HEK293 (cell line): ENCODE data around the gene NENF.

Source experiments
- CTCF ChIA-PET: fragments of 350-600 bp; formaldehyde crosslinking; extraction: SDS; loops from one replicate; lab custom pipeline; 2021; ENCODE audit warnings: antibody characterized with exemption; lab: Yijun Ruan, JAX
- POLR2A ChIA-PET: fragments of 300-600 bp; formaldehyde crosslinking; extraction: SDS; loops from one replicate; lab custom pipeline; 2020; ENCODE audit warnings: antibody characterized with exemption, inconsistent platforms; lab: Yijun Ruan, JAX
- H3K27ac ChIP-seq: fragments of 200-500 bp; sonication (Bioruptor generic); 2 replicates; pipeline ENCODE4 v1.5.1; 2014; ENCODE audit warnings: low read depth, low read length, control low read depth, inconsistent platforms; ENCODE audit errors: extremely low read depth
- H3K36me3 ChIP-seq, 2 experiments: fragments of 200-500 bp in 1 of 2; sonication (Bioruptor generic) in 1 of 2; 1 replicate in 1 of 2; 2 replicates in 1 of 2; pipeline ENCODE4 v1.5.1; 2014 to 2017; ENCODE audit warnings: inconsistent platforms in 2 of 2, low read length in 2 of 2; ENCODE audit not compliant: control insufficient read depth in 2 of 2, insufficient read depth in 1 of 2
- H3K4me1 ChIP-seq: fragments of 200-500 bp; sonication (Bioruptor generic); 2 replicates; pipeline ENCODE4 v1.5.1; 2014; ENCODE audit warnings: mild to moderate bottlenecking, low read length, inconsistent platforms; ENCODE audit not compliant: control insufficient read depth, insufficient read depth
- H3K4me3 ChIP-seq: 2 replicates; pipeline ENCODE4 v1.5.1; 2011; ENCODE audit warnings: low read depth, mild to moderate bottlenecking, control low read depth, low read length, moderate library complexity
- H3K9me3 ChIP-seq: fragments of 200-500 bp; sonication (Bioruptor generic); 2 replicates; pipeline ENCODE4 v1.5.1; 2014; ENCODE audit warnings: low read depth, low read length, inconsistent platforms; ENCODE audit not compliant: control insufficient read depth, insufficient read depth
- BCL11A ChIP-seq: fragments of 450-650 bp; formaldehyde crosslinking; IDR thresholded peaks from 2 replicates; pipeline ENCODE4 v1.5.1; 2016; ENCODE audit warnings: low read depth, missing biosample characterization, missing genetic modification characterization
- EGR2 ChIP-seq: fragments of 450-650 bp; formaldehyde crosslinking; IDR thresholded peaks from 2 replicates; pipeline ENCODE4 v1.5.1; 2016; ENCODE audit warnings: low read depth, missing biosample characterization, missing genetic modification characterization
- ELK4 ChIP-seq: IDR thresholded peaks from 2 replicates; pipeline ENCODE4 v1.6.1; 2011; ENCODE audit warnings: mild to moderate bottlenecking, low read depth, low read length, borderline replicate concordance
- GLI2 ChIP-seq: fragments of 450-650 bp; formaldehyde crosslinking; IDR thresholded peaks from 2 replicates; pipeline ENCODE4; 2017; ENCODE audit warnings: missing biosample characterization, missing genetic modification characterization, low read depth, borderline replicate concordance
- PATZ1 ChIP-seq: fragments of 450-650 bp; formaldehyde crosslinking; IDR thresholded peaks from 2 replicates; pipeline ENCODE4 v1.5.1; 2016; ENCODE audit warnings: missing biosample characterization, missing genetic modification characterization
- SP7 ChIP-seq: fragments of 450-650 bp; formaldehyde crosslinking; IDR thresholded peaks from 2 replicates; pipeline ENCODE4 v1.5.1; 2016; ENCODE audit warnings: missing biosample characterization, missing genetic modification characterization
- TSHZ1 ChIP-seq: fragments of 450-650 bp; formaldehyde crosslinking; IDR thresholded peaks from 2 replicates; pipeline ENCODE4 v1.5.1; 2016; ENCODE audit warnings: missing biosample characterization, missing genetic modification characterization, borderline replicate concordance
- YY2 ChIP-seq: fragments of 450-650 bp; formaldehyde crosslinking; IDR thresholded peaks from 2 replicates; pipeline ENCODE4 v1.5.1; 2016; ENCODE audit warnings: missing biosample characterization, missing genetic modification characterization
- ZBTB17 ChIP-seq: fragments of 450-650 bp; formaldehyde crosslinking; IDR thresholded peaks from 2 replicates; pipeline ENCODE4 v1.5.1; 2016; ENCODE audit warnings: missing biosample characterization, missing genetic modification characterization
- ZBTB20 ChIP-seq: fragments of 450-650 bp; formaldehyde crosslinking; IDR thresholded peaks from 2 replicates; pipeline ENCODE4 v1.5.1; 2016; ENCODE audit warnings: missing biosample characterization, missing genetic modification characterization
- ZFP3 ChIP-seq: fragments of 450-650 bp; formaldehyde crosslinking; IDR thresholded peaks from 2 replicates; pipeline ENCODE4 v1.5.1; 2016; ENCODE audit warnings: low read depth, missing biosample characterization, missing genetic modification characterization
- ZNF155 ChIP-seq: fragments of 450-650 bp; formaldehyde crosslinking; IDR thresholded peaks from 2 replicates; pipeline ENCODE4 v1.5.1; 2016; ENCODE audit warnings: missing biosample characterization, missing genetic modification characterization
- ZNF211 ChIP-seq: fragments of 450-650 bp; formaldehyde crosslinking; IDR thresholded peaks from 2 replicates; pipeline ENCODE4 v1.5.1; 2016; ENCODE audit warnings: low read depth, missing biosample characterization, missing genetic modification characterization
- ZNF302 ChIP-seq: fragments of 450-650 bp; formaldehyde crosslinking; IDR thresholded peaks from 2 replicates; pipeline ENCODE4 v1.5.1; 2016; ENCODE audit warnings: missing biosample characterization, missing genetic modification characterization, low read depth
- ZNF335 ChIP-seq: fragments of 450-650 bp; formaldehyde crosslinking; conservative IDR thresholded peaks from 2 replicates; pipeline ENCODE4 v1.5.1; 2016; ENCODE audit warnings: missing biosample characterization, missing genetic modification characterization
- ZNF404 ChIP-seq: fragments of 450-650 bp; formaldehyde crosslinking; IDR thresholded peaks from 2 replicates; pipeline ENCODE4 v1.5.1; 2017; ENCODE audit warnings: missing biosample characterization, missing genetic modification characterization
- ZNF501 ChIP-seq: fragments of 450-650 bp; formaldehyde crosslinking; IDR thresholded peaks from 2 replicates; pipeline ENCODE4 v1.5.1; 2016; ENCODE audit warnings: missing biosample characterization, missing genetic modification characterization
- ZNF555 ChIP-seq: fragments of 450-650 bp; formaldehyde crosslinking; conservative IDR thresholded peaks from 2 replicates; pipeline ENCODE4 v1.5.1; 2017; ENCODE audit warnings: missing biosample characterization, mild to moderate bottlenecking, missing genetic modification characterization, inconsistent platforms
- ZNF580 ChIP-seq: fragments of 450-650 bp; formaldehyde crosslinking; IDR thresholded peaks from 2 replicates; pipeline ENCODE4 v1.5.1; 2016; ENCODE audit warnings: missing biosample characterization, missing genetic modification characterization
- ZNF585B ChIP-seq: fragments of 450-650 bp; formaldehyde crosslinking; IDR thresholded peaks from 2 replicates; pipeline ENCODE4 v1.5.1; 2016; ENCODE audit warnings: missing biosample characterization, missing genetic modification characterization
- ZNF600 ChIP-seq: fragments of 450-650 bp; formaldehyde crosslinking; IDR thresholded peaks from 2 replicates; pipeline ENCODE4 v1.5.1; 2016; ENCODE audit warnings: missing biosample characterization, missing genetic modification characterization
- ZNF610 ChIP-seq: fragments of 450-650 bp; formaldehyde crosslinking; IDR thresholded peaks from 2 replicates; pipeline ENCODE4 v1.5.1; 2016; ENCODE audit warnings: missing biosample characterization, missing genetic modification characterization, borderline replicate concordance
- ZNF645 ChIP-seq: fragments of 450-650 bp; formaldehyde crosslinking; IDR thresholded peaks from 2 replicates; pipeline ENCODE4; 2016; ENCODE audit warnings: missing biosample characterization, missing genetic modification characterization
- ZNF776 ChIP-seq: fragments of 450-650 bp; formaldehyde crosslinking; IDR thresholded peaks from 2 replicates; pipeline ENCODE4 v1.5.0; 2017; ENCODE audit warnings: missing biosample characterization, missing genetic modification characterization, borderline replicate concordance

The NENF gene

GRCh38 chr1:212453156-212453857, 20.6 kb downstream of the NENF start:
- Histone ChIP-seq H3K4me1 (no peaks in the 10 kb centered on the region), H3K4me3 (no peak overlapping the region), H3K27ac (no peak overlapping the region)
- CTCF ChIA-PET, result interaction anchor here (0.5 to 3.5 kb wide), 10 partner anchors 27 to 775 kb away, joined by 3 to 16 read pairs (median 3); no protein-coding TSS in a partner anchor
- TF ChIP-seq ZBTB20 (tag by site-specific recombination), result no peak
- no peak for TF ChIP-seq ZNF600
- TF ChIP-seq ZNF302 (tag by site-specific recombination), result no peak
- TF ChIP-seq BCL11A (tag by site-specific recombination), result no peak
- no peak for TF ChIP-seq ZNF335 (tag by site-specific recombination)
- TF ChIP-seq ZNF580 (tag by site-specific recombination), result no peak
- TF ChIP-seq ZNF610 (tag by site-specific recombination), result no peak
- TF ChIP-seq ZNF555 (tag by site-specific recombination), result no peak
- no peak for TF ChIP-seq ZNF501 (tag by site-specific recombination)
- TF ChIP-seq ZNF585B (tag by site-specific recombination), result no peak
- no peak for TF ChIP-seq PATZ1 (tag by site-specific recombination)
- no peak for TF ChIP-seq ZNF211 (tag by site-specific recombination)
- TF ChIP-seq ZNF645 (tag by site-specific recombination), result no peak
- no peak for TF ChIP-seq ZNF776 (tag by site-specific recombination)
- no peak for TF ChIP-seq EGR2 (tag by site-specific recombination)
- TF ChIP-seq, all 188 proteins: peak for 0
- no peaks in the 10 kb centered on the region for H3K9me3 ChIP-seq
- POLR2A ChIA-PET, result interaction anchor here (0.5 kb wide), 1 partner anchor 379 kb away, joined by 5 read pairs; no protein-coding TSS in a partner anchor
- H3K36me3 ChIP-seq, result no peaks in the 10 kb centered on the region

- CTCF ChIA-PET, result interaction anchor here (0.7 to 4.2 kb wide), 24 partner anchors 11 to 780 kb away, joined by 3 to 49 read pairs (median 14); partner anchors contain the start of genes DTL and INTS7
- no peaks in the 10 kb centered on the region for H3K9me3 ChIP-seq
- POLR2A ChIA-PET, result interaction anchor here (0.5 to 1.6 kb wide), 2 partner anchors 153 to 400 kb away, joined by 6 to 8 read pairs; partner anchors contain the start of gene ATF3
- H3K4me3 ChIP-seq, result no peak overlapping the region
- no peaks in the 10 kb centered on the region for H3K4me1 ChIP-seq
- H3K27ac ChIP-seq, result no peak overlapping the region
- no peaks in the 10 kb centered on the region for H3K36me3 ChIP-seq
- no peak for TF ChIP-seq ZNF155 (tag by site-specific recombination)
- no peak for TF ChIP-seq ZBTB17 (tag by site-specific recombination)
- no peak for TF ChIP-seq ZNF404
- no peak for TF ChIP-seq ZNF610 (tag by site-specific recombination)
- no peak for TF ChIP-seq ZFP3 (tag by site-specific recombination)
- TF ChIP-seq SP7 (tag by site-specific recombination), result no peak
- TF ChIP-seq YY2 (tag by site-specific recombination), result no peak
- no peak for TF ChIP-seq ELK4
- TF ChIP-seq GLI2 (tag by site-specific recombination), result no peak
- TF ChIP-seq TSHZ1 (tag by site-specific recombination), result no peak
- no peak for TF ChIP-seq PATZ1 (tag by site-specific recombination)
Measured at GRCh38 chr1:212454741-212455140, 22.0 kb downstream of the NENF start.
